Fibroblast of skin of left quadriceps (primary cell): ENCODE data around the gene MED19.
"Not testable (repeated sequence)": the region's sequence is repeated elsewhere in the genome, so short reads cannot be mapped to it uniquely, and the experiment has no call there.

Source experiments
- DNase-seq, 2 experiments: peaks; one replicate each; pipeline ENCODE4 v3.0.0-alpha.2; 2013; ENCODE audit warnings: low read depth in 2 of 2

Gene MED19

DNA sequence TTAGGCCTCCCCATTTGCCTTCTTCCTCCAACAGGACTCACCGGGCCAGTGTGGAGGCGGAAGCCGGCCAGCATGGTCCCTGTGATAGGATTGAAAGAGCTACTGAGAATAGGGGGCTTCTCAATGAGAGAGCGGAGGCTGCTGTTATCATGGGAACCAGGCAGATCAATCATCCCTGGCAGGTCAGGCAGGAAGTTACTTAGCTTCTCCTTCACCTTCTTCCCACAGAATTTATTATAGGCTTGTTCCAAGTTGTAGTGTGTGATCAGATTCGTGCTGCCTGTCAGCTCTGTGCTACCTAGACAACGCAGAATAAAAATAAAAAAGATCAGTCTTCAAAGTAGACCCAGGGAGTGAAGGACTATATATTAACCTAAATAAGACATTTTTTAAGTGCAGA is 7.1 kb downstream of the MED19 start:
- DNase-seq, result no peak

DNA sequence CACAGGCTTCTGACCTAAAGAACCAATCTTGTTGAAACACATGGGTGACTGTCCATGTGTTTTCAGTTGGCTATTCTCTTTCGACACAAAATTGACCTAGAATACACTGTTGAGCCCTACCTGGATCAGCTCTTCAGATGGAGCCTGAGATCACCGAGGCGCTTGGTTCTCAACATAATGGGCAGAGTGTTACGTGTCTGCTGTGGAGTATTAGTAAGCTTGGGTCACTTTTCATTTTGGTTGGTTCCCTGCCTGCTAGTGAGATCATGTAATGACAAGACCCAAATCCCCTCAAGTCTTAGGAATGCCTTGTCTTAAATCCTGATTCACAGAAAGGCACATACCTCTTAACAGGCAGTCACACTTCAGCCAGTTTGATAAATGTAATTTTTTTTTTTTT is 8.7 kb downstream of the MED19 start:
- no peak for DNase-seq

DNA sequence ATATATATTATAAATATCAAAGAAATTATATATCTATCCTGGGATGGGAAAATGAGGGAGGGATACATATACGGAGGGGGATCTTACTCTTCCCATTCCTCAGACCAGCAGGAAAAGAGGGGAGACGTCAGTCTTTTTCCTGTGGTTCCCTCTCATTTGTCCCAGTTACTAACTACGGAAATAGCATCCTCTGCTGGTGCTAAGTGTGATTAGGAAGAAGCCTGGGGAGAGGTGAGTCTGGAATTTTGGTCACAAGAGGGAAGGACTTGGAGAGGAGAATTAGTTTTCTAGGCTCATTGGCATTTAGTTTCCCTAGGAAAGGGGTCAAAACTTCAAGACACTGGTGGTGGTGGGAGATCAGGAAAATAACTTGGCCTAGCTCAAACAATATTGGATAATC is 11.6 kb downstream of the MED19 start:
- no peak for DNase-seq

DNA sequence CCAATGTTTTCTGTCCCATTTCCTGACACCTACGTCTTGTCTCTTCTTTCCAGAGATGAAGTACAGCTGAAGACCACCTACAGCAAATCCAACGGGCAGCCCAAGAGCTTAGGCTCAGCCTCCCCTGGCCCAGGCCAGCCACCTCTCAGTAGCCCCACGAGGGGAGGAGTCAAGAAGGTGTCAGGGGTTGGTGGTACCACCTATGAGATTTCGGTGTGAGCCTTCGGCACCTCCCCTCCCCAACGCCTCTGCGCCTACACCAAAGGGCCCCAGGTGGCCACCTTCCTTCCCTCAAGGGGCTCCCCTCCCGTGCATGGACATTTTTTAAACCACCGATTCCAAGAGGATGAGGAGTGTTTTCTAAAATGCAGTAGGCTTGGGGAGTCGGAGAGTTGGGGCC is 12.2 kb downstream of the MED19 start:
- DNase-seq, result no peak

DNA sequence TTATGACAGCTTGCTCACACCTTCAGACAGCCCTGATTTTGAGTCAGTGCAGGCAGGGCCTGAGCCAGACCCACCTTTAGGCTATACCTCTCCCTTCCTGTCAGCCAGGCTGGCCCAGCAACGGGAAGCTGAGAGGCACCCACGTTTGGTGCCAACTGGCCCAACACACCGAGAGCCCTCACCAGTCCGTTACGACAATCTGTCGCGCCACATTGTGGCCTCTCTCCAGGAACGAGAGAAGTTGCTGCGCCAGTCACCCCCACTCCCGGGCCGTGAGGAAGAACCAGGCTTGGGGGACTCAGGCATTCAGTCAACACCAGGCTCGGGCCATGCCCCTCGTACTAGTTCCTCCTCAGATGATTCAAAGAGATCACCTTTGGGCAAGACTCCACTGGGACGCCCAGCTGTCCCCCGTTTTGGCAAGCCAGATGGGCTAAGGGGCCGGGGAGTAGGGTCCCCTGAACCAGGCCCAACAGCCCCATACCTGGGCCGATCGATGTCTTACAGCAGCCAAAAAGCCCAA is 13.1 kb downstream of the MED19 start:
- DNase-seq, result no peak

DNA sequence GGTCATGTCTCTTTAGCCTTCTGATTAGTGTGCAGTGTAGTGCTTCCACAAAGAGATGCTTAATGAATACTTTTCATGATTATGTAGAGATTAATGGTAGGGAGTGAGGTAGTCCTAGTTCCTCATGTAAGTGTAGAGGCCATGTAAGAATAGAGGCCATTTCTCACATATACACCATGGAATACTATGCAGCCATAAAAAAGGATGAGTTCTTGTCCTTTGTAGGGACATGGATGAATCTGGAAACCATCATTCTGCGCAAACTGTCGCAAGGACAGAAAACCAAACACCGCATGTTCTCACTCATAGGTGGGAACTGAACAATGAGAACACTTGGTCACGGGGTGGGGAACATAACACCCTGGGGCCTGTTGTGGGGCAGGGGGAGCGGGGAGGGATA is 21.5 kb downstream of the MED19 start:
- not testable (repeated sequence) for DNase-seq

DNA sequence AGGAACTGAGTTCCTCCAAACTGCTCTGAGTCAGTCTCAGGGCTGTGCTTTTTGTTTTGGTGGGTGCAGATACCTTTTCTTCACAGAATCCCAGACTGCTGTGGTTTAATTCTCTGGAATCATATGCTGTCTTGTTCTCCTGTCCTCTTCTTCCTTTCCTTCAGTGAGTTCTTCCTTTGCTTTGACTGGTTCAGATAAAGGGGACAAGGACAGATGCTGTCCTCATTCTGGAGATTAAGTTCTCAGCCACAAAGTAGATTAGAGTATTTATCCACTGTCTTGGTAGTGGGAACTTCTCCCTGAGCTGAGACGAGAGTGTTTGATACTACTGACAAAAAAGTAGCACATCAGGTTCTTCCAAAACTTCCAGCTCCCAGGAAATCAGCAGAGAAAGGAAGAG is 30.8 kb downstream of the MED19 start:
- DNase-seq, result no peak

DNA sequence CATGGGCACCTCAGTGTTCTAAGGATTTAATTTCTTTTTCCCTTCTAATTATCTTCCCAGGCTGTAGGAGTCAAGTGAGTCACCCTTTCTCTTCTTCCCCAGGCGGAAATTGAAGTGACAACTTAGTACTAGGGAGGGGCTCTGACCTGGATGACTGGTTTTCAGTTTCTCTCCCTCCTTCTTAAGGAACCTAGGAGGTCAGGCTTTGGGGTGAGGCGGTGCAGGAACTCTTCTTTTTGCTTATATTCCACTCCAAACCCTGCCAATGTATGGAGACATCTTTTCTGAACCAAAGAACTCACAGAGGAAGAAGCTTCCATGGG is 31.5 kb downstream of the MED19 start:
- DNase-seq, result no peak

DNA sequence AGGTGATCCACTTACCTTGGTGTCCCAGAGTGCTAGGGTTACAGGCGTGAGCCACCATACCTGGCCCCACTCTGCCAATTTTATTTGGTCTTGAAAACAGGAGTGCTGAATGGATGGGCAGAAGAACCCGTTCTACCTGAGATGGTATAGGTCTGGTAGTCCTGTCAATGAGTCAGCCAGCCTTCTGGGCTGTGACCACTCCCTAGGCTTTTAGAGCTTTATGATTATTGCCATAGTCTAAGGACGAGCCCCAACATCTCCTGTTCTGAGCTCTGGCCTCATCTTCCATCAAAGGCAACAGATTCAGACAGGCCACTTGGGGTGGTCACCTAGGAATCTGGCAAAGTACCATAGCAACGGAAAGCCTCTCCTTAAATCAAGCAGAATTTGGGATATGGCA is 32.6 kb downstream of the MED19 start:
- no peak for DNase-seq

DNA sequence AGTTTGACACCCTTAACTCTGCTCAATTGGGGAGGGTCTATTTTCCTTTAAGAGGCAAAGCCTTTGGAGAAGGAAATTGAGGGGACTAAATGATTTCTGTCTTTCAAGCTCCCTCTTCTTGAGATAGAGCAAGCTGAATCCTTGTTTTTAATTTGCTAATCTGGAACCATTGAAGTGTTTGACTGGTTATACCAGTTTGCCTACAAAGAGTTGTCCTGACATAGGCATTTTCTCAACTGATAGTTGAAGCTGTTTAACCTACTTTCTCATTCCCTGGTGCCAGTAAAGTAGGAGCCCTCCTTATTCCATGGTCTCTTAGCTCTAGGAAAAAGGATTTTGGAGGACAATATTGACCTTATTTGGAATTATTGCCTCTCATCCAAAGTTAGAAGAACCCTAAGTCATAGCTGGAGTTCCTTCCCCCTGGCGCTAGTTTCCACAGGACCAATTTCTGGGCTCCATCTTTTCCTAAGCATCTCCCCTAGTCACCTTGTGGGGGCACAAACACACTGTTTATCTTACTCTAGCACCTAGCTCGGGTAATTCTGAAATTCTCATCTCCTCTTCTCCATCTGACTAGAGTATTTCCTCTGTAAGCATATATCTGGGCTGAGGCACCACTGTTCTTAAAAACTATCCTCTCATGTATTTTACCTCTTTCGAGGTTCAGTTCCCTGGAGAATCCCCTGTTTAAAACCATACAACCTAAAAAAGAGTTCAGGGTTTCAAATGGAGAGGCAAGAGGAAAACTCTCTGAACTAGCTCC is 36.7 kb downstream of the MED19 start:
- no peak for DNase-seq

DNA sequence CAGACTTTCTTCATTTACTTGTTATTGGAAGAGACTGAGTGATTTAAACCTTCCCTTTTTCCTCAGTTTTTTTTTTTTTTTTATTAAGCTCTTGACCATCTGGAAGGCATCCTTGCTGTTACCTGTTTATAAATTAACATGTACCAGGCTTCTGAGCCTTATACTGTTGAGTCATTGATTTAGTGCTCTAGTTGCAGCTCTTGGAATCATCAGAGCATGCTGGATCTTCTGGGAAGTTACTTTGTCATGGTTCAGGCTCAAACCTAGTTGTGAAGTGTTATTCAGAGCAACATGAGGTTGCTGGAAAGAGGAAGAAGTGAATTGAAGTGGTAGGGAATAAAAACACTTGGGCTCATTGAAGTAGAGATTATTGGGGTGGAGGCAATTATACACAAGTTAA is 37.8 kb downstream of the MED19 start:
- DNase-seq, result no peak

DNA sequence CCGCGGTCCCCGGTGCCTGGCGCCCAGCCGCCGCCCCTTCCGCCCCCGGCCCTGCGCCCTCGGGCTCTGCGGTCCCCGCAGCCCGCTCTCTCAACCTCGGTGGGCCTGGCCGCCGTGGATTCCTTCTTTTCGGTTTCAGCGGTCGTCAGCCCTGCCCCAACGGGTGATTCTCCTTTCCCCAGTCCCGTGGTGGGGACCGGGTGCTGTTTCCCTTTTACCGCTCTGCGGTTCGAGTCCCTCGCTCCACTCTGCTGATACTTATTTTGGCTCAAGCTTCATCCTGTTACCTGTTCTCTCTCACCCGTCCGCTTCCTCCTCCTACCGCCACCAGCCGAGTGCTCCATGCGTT is 43.6 kb downstream of the MED19 start:
- no peak for DNase-seq

DNA sequence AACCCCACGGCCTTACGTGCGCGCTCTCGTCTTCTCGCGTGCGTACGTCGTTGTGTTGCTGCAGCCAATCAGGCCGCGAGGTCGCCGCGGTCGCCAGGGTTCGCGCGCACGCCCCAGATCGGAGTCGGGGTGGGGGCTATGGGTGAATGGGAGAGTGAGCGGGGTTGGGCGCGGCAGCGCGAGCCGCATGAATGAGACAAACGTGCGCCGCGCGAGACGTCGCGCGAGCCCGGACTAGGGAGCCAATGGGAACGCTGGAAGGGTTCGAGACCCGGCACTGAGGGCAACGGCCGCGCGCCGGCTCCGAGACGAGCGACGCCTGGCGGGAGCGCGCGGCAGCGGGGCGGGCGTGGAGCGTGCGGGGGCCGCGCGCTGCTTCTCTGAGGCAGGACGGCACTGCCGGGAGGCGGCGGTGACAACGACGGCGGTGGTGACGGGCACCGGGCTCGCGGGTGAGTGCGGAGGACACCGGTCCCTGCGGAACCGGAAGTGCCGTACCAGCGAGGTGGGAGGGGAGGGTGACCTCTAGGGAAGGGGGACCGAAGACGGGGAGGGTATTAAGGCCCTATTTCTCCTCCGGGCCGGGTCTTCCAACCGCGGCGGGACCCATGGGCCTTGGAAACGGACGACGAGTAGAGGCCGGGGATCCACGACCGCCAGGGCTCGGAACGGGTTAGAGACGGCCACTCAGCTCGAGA is 44.1 kb downstream of the MED19 start, which contains the start of gene ZDHHC5:
ZDHHC5 (plus strand) TSS at position 379 of the 698 bp plus-strand sequence. CDS start 4,977 bp downstream, outside the sequence.
- DNase-seq, result peak; percentile 99

DNA sequence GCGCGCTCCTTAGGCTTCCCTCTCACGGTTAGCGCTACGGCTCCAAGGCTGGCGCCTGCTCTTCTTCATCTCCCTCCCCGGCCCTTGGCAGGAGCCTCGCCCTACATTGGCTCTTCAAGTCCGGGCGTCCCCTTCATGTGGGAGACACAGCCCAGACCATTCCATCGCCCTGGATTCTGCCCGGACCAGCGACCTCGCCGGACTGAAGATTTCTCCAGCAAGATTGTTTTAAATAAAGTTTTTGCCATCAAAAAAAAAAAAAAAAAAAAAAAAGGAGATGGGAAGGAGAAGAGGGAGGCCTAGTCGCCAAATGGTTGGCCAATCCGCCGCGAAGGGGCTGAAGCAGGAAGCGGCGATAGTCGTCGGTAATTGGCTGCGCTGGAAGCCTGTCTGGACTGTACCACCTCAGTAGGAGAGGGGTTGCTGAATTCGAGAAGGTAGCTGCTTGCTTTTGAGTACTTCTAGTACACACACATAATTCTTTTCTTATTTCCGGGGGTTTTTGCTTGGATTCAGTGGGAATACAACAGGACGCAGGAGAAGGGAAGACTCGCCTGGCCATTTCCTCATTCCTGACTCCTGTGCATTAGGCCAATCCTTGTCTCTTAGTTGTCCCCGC is 44.8 kb downstream of the MED19 start:
- peak; percentile 98 to 99 for DNase-seq

DNA sequence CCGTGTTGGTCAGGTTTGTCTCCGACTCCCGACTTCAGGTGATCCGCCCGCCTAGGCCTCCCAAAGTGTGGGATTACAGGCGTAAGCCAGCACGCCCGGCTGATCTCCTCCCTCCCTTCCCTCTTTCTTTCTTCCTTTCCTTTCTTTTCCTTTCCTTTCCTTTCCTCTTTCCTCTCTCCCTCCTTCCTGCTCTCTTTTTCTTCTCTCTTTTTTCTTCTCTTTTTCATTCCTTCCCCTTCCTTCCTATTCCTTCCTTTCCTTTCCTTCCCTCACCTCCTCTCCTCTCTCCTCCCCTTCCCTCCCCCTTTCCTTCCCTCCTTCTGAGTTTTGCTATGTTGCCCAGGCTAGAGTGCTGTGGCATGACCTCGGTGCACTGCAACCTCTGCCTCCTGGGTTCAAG is 48.0 kb downstream of the MED19 start:
- DNase-seq, result no peak

DNA sequence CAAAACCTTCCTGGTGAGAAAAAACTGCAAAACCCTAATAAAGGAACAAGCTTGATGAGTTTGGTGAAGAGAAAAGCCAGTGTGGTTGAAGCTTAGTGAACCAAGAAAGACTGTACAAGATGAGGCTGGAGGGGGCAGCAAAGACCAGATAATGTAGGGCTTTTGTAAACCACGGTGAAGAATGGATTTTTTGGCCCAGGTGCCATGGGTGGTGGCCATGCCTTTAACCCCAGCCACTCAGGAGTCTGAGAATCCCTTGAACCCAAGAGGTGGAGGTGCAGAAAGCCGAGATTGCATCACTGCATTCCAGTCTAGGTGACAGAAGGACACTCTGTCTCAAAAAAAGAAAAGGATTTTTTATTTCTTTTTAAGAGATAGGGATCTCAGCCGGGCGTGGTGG is 49.1 kb downstream of the MED19 start:
- no peak for DNase-seq

DNA sequence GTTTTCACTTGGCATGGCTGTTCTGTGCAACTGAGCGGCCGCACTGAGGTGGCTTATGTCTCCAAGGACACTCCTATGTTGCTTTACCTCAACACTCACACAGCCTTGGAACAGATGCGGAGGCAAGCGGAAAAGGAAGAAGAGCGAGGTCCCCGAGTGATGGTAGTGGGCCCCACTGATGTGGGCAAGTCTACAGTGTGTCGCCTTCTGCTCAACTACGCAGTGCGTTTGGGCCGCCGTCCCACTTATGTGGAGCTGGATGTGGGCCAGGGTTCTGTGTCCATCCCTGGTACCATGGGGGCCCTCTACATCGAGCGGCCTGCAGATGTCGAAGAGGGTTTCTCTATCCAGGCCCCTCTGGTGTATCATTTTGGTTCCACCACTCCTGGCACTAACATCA is 52.3 kb downstream of the MED19 start:
- DNase-seq, result no peak

DNA sequence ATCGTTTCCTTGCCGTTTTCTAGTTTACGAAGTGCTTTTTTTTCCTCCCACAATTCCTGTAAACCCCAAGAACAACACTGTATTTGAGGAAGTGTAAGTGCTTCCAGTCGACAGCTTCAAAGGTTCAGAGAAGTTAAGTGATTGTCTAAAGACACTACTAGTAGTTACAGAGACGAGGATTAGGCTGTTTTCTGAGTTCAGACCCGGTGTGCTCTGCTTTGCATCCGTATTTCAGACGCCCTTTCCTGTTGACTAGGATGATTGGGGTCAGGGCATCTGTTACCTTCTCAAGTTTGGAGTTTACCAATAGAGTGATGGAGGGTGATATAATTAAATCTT is 54.0 kb downstream of the MED19 start:
- DNase-seq, result no peak

DNA sequence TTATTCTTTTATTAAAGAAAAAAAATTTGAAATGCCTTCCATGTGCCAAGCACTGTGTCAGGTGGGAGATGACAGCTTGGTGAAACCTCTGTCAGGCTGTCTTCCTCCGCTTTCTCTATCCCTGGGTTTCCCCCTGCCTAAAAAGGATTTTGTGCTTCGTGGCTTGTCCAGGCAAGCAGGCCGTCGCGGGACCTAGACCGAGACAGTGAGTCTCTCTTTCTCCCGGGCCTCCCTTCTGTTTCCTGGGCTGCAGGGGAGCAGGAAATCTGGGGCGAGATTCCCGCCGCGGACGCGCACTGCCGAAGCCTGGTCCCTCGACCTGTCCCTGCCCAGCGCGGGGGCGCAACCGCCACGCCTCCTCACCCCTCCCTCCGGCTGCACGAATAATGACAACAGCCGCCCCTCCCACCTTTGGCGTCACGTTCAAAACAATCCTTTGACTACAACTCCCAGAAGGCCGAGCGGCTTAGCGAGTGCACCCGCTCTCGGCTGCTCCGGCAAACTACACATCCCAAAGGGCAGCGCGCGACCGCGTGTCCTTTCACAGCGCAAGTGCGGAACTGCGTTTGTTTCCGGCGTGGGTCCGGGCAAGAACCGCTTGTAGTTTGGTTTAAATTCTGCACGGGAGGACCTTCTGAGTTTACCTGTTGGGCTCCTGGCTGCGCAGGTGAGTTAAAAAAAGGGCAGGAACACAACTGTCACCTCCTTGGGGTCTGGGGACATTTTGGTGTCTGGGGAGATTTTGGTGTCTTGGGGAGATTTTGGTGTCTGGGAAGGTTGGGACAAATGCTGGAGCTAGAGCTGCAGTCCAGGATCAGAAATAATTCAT is 54.6 kb downstream of the MED19 start, which contains the start of gene CLP1:
CLP1 (plus strand) TSS at position 569 of the 829 bp plus-strand sequence. CDS start 1,715 bp downstream, outside the sequence.
- peak; percentile 96 to 97 for DNase-seq

DNA sequence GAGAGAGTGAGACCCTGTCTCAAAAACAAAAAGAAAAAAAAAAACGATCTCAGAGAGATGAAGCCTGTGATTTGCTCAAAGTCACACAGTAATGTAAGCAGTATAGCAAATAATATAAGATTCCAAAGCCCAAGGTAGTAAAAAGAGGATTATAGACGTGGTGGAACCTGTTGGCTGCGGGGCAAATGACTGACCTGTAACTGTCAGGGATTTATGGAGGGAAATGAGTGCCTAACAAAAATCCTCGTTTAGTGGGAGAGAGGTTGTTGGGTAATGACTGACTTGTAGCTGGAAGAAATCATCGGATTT is 55.2 kb downstream of the MED19 start:
- no peak for DNase-seq
